Stimulated activated naive B cell treated with anti-CD40 and anti-IgM and Interleukin-4, amounts not matched to agents 10 μg/mL and 1 μg/mL and 100 μg/mL, for 72 hours (primary cell): ENCODE measurements around the gene TJP2.
"Not testable (repeated sequence)": the region's sequence is repeated elsewhere in the genome, so short reads cannot be mapped to it uniquely, and the experiment has no call there.

Experiments
- ATAC-seq, 2 donors: fragments of 150-1000 bp; cut with Tn5 transposase; replicated peaks; 2 replicates each; pipeline ENCODE4 v1.10.0; 2021; ENCODE audit warnings: moderate library complexity in 1 of 2
- DNase-seq: peaks from one replicate; pipeline ENCODE4 v3.0.0; 2021
- H3K27ac Mint-ChIP-seq: one replicate; pipeline ENCODE4 v1.8.0; 2022; ENCODE audit warnings: mild to moderate bottlenecking, mixed read lengths
- H3K27me3 Mint-ChIP-seq, 2 donors: one replicate each; pipeline ENCODE4 v1.8.0; 2022; ENCODE audit warnings: mixed read lengths in 2 of 2
- H3K36me3 Mint-ChIP-seq, 2 donors: one replicate each; pipeline ENCODE4 v1.8.0; 2022; ENCODE audit warnings: mixed read lengths in 2 of 2, mild to moderate bottlenecking in 1 of 2
- H3K4me1 Mint-ChIP-seq, 2 donors: one replicate each; pipeline ENCODE4 v1.8.0; 2022; ENCODE audit warnings: mixed read lengths in 2 of 2, mild to moderate bottlenecking in 1 of 2
- H3K4me3 Mint-ChIP-seq, 2 donors: one replicate each; pipeline ENCODE4 v1.8.0; 2022; ENCODE audit warnings: mild to moderate bottlenecking in 2 of 2, mixed read lengths in 2 of 2, moderate library complexity in 1 of 2
- H3K9me3 Mint-ChIP-seq, 2 donors: one replicate each; pipeline ENCODE4 v1.8.0; 2022; ENCODE audit warnings: mixed read lengths in 2 of 2, mild to moderate bottlenecking in 1 of 2

TJP2 gene

GRCh38 chr9:69147041-69147834, 26.8 kb upstream of the TJP2 start:
- H3K36me3 Mint-ChIP-seq = peaks cover 0 to 1% of the 10 kb centered on the region in 2 donors
- ATAC-seq = no peak
- no peak for DNase-seq

DNA sequence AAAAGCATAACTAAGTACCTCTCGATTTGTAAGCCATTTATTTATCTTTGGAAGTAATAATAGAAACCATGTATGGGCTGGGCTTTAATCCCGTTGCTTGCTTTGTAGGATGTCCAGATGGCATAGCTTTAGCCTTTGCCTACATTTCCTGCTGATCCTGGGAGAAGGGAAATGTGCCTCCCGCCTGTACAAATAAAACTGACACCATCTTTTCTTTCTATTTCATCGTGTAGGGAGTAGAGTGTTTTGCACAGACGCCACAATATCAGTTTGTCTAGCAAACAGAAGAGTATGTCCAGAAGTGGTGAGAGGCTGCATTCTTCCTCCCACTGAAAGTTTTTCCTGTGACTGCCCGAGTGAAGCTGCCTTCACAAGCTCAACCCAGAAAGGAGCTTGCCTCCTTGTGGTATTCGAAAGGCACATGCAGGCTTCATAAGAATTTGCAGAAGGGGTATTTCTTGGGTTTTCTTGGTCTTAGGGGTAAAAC, 24.7 kb upstream of the TJP2 start:
- DNase-seq = no peak

More at GRCh38 chr9:69147041-69147834, 26.8 kb upstream of the TJP2 start:
- H3K27ac Mint-ChIP-seq = no peak overlapping the region
- peaks cover 0 to 5% of the 10 kb centered on the region in 2 donors for H3K4me1 Mint-ChIP-seq
- no peaks in the 10 kb centered on the region for H3K27me3 Mint-ChIP-seq
- H3K4me3 Mint-ChIP-seq = no peak overlapping the region
- no peaks in the 10 kb centered on the region for H3K9me3 Mint-ChIP-seq

GRCh38 chr9:69151506-69151905, 22.6 kb upstream of the TJP2 start:
- peaks cover 10% of the 10 kb centered on the region in 2 donors for H3K4me1 Mint-ChIP-seq
- no peak overlapping the region for H3K27ac Mint-ChIP-seq
- no peaks in the 10 kb centered on the region for H3K27me3 Mint-ChIP-seq
- DNase-seq (no peak), ATAC-seq (no peak)
- no peak overlapping the region for H3K4me3 Mint-ChIP-seq
- peaks cover 0 to 3% of the 10 kb centered on the region in 2 donors for H3K36me3 Mint-ChIP-seq
- H3K9me3 Mint-ChIP-seq = no peaks in the 10 kb centered on the region

More for the DNA sequence above, 24.7 kb upstream of the TJP2 start:
- ATAC-seq = no peak
- peaks cover 0 to 3% of the 10 kb centered on the region in 2 donors for H3K36me3 Mint-ChIP-seq
- H3K9me3 Mint-ChIP-seq = no peaks in the 10 kb centered on the region
- H3K4me3 Mint-ChIP-seq = no peak overlapping the region
- no peak overlapping the region for H3K27ac Mint-ChIP-seq
- H3K27me3 Mint-ChIP-seq = no peaks in the 10 kb centered on the region
- peaks cover 3 to 5% of the 10 kb centered on the region in 2 donors for H3K4me1 Mint-ChIP-seq

GRCh38 chr9:69153707-69154521, 20.2 kb upstream of the TJP2 start:
- H3K27ac Mint-ChIP-seq = no peak overlapping the region
- no peak for DNase-seq

DNA sequence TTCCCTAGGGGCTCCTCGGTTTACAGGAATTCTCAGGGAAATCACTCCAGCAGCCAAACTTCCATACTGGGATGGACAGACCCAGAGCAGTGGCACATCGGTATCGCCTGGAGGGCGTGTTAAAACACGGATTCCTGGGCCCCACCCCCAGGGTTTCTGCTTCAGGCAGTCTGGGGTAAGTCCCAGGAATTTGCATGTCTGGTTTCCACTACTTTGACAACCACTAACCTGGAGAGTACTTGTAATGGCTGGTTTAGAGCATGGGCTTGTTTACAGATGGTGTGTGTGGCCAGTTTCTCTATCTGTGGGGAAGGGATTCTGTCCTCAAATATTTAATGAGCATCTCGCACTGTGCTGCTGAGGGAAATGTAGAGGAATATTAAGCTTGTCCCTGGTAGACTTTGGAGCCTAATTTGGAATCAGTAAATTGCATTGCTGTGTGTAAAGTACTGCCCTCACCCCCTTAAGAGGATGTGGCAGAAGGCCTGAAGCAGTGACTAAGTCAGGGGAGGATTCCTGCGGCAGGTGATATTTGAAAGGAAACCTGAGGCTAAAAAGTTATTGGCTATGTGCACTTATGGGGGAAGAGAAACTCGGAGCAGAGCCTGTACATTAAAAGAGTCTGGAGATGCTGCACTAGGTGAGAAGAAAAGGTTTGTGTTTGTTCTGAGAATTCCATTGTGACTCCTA, 18.6 kb upstream of the TJP2 start:
- DNase-seq (no peak), ATAC-seq (peak; percentile 51 to 80)
- H3K27ac Mint-ChIP-seq = no peak overlapping the region
- H3K4me3 Mint-ChIP-seq = no peak overlapping the region
- peaks cover 2% of the 10 kb centered on the region in 2 donors for H3K9me3 Mint-ChIP-seq
- H3K27me3 Mint-ChIP-seq = no peaks in the 10 kb centered on the region
- H3K4me1 Mint-ChIP-seq = peaks cover 10% of the 10 kb centered on the region in 2 donors
- H3K36me3 Mint-ChIP-seq = peaks cover 0 to 6% of the 10 kb centered on the region in 2 donors

More at GRCh38 chr9:69153707-69154521, 20.2 kb upstream of the TJP2 start:
- ATAC-seq = no peak
- H3K36me3 Mint-ChIP-seq = peaks cover 0 to 3% of the 10 kb centered on the region in 2 donors
- no peaks in the 10 kb centered on the region for H3K9me3 Mint-ChIP-seq
- H3K4me3 Mint-ChIP-seq = no peak overlapping the region
- peaks cover 10% of the 10 kb centered on the region in 2 donors for H3K4me1 Mint-ChIP-seq
- no peaks in the 10 kb centered on the region for H3K27me3 Mint-ChIP-seq

GRCh38 chr9:69157751-69158466, 16.2 kb upstream of the TJP2 start:
- Mint-ChIP-seq H3K4me3 (no peak overlapping the region), H3K36me3 (peaks cover 3 to 9% of the 10 kb centered on the region in 2 donors), H3K4me1 (peaks cover 5 to 7% of the 10 kb centered on the region in 2 donors), H3K27ac (no peak overlapping the region), H3K9me3 (peaks cover 8 to 9% of the 10 kb centered on the region in 2 donors), H3K27me3 (no peaks in the 10 kb centered on the region)
- ATAC-seq = no peak
- DNase-seq = no peak

- Mint-ChIP-seq H3K9me3 (peaks cover 8 to 9% of the 10 kb centered on the region in 2 donors), H3K27ac (no peak overlapping the region), H3K4me3 (no peak overlapping the region), H3K27me3 (no peaks in the 10 kb centered on the region), H3K36me3 (peaks cover 3 to 9% of the 10 kb centered on the region in 2 donors), H3K4me1 (peaks cover 5 to 7% of the 10 kb centered on the region in 2 donors)
- ATAC-seq (no peak), DNase-seq (no peak)
Measured at GRCh38 chr9:69158471-69158870, 15.6 kb upstream of the TJP2 start.

- not testable (repeated sequence) for H3K9me3 Mint-ChIP-seq, H3K4me3 Mint-ChIP-seq, H3K27me3 Mint-ChIP-seq, H3K36me3 Mint-ChIP-seq, ATAC-seq, DNase-seq, H3K27ac Mint-ChIP-seq
- H3K4me1 Mint-ChIP-seq = peaks cover 7 to 15% of the 10 kb centered on the region in 2 donors
Measured at GRCh38 chr9:69164573-69164972, 9.5 kb upstream of the TJP2 start.

GRCh38 chr9:69165581-69165980, 8.5 kb upstream of the TJP2 start:
- Mint-ChIP-seq H3K4me3 (no peak overlapping the region), H3K9me3 (peaks cover 5% of the 10 kb centered on the region in 2 donors), H3K27me3 (peaks cover under 1 to 1% of the 10 kb centered on the region in 2 donors), H3K36me3 (peaks cover 3 to 5% of the 10 kb centered on the region in 2 donors), H3K27ac (peak overlapping the region; percentile 51), H3K4me1 (peaks cover 9 to 15% of the 10 kb centered on the region in 2 donors)
- ATAC-seq (no peak), DNase-seq (no peak)

GRCh38 chr9:69168709-69169217, 5.3 kb upstream of the TJP2 start:
- no peak for DNase-seq

DNA sequence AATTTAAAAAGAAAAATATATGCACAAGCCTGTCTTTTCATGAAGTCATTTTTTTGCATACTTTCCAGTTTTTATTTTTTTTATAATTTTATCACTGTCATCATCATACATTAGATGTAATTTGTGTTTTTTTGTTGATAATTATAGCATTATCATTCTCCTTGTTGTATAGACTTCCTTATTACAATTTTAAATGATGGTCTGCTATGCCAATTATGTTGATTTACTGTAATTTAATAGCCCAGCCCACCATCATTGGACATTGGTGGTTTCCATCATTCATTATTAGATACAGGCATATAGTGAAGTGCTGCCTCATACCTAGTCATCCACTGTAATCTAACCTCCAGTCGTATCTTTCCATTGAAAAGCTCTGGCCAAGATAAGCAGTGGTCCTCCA, 3.8 kb upstream of the TJP2 start:
- no peak overlapping the region for H3K27ac Mint-ChIP-seq
- DNase-seq (no peak), ATAC-seq (no peak)
- H3K36me3 Mint-ChIP-seq = no peaks in the 10 kb centered on the region
- no peak overlapping the region for H3K4me3 Mint-ChIP-seq
- H3K4me1 Mint-ChIP-seq = peaks cover 22 to 34% of the 10 kb centered on the region in 2 donors
- no peaks in the 10 kb centered on the region for H3K9me3 Mint-ChIP-seq
- H3K27me3 Mint-ChIP-seq = peaks cover 11 to 24% of the 10 kb centered on the region in 2 donors

More at GRCh38 chr9:69168709-69169217, 5.3 kb upstream of the TJP2 start:
- H3K9me3 Mint-ChIP-seq = no peaks in the 10 kb centered on the region
- H3K4me1 Mint-ChIP-seq = peaks cover 14 to 22% of the 10 kb centered on the region in 2 donors
- peak overlapping the region; percentile 79 for H3K27ac Mint-ChIP-seq
- H3K27me3 Mint-ChIP-seq = peaks cover 11 to 24% of the 10 kb centered on the region in 2 donors
- H3K4me3 Mint-ChIP-seq = peak overlapping the region; percentile 79 to 86
- peak; percentile 79 for ATAC-seq
- no peaks in the 10 kb centered on the region for H3K36me3 Mint-ChIP-seq

GRCh38 chr9:69171049-69171448, 3.0 kb upstream of the TJP2 start:
- Mint-ChIP-seq H3K27me3 (peaks cover 11 to 24% of the 10 kb centered on the region in 2 donors), H3K27ac (no peak overlapping the region), H3K4me3 (no peak overlapping the region), H3K36me3 (no peaks in the 10 kb centered on the region), H3K9me3 (no peaks in the 10 kb centered on the region), H3K4me1 (peaks cover 28 to 42% of the 10 kb centered on the region in 2 donors)
- DNase-seq = no peak
- no peak for ATAC-seq

GRCh38 chr9:69171517-69171916, 2.6 kb upstream of the TJP2 start:
- Mint-ChIP-seq H3K4me3 (no peak overlapping the region), H3K27ac (no peak overlapping the region), H3K36me3 (no peaks in the 10 kb centered on the region), H3K27me3 (peaks cover 11 to 24% of the 10 kb centered on the region in 2 donors), H3K4me1 (peaks cover 32 to 47% of the 10 kb centered on the region in 2 donors), H3K9me3 (no peaks in the 10 kb centered on the region)
- no peak for ATAC-seq
- DNase-seq = no peak
